ENCODE results near the gene CIRBP. TPM values are rescaled to one million over a fixed set of nuclear protein-coding genes. Genes with fewer than 3 reads are reported as not detected.

CIRBP gene
- total and polyA plus RNA-seq, 2 of the 13 experiments (the other 11 are each of a cell fraction or from before 2014, with no cell fraction given) = 133 to 140 TPM

- TF ChIP-seq ZNF10 (CRISPR knock-in tag; IDR thresholded peaks at IDR 0.05; ENCODE audit: borderline replicate concordance, low read depth) (no peak), STAG1 (CRISPR knock-in tag; IDR thresholded peaks at IDR 0.05) (peak; percentile 99), ZNF282 (IDR thresholded peaks at IDR 0.05; ENCODE audit: partially characterized antibody) (no peak), ZNF772 (CRISPR knock-in tag; IDR thresholded peaks at IDR 0.05) (peak; percentile 42; the same call in 1 of the 2 replicates), THAP11 (CRISPR knock-in tag; IDR thresholded peaks at IDR 0.05) (peak; percentile 51; the same call in 1 of the 2 replicates), SMAD1 (CRISPR knock-in tag; IDR thresholded peaks at IDR 0.05; ENCODE audit: borderline replicate concordance, low read depth) (0 out of 2 replicates have a peak, but pooled peaks have one; percentile 43), ZNF530 (CRISPR knock-in tag; IDR thresholded peaks at IDR 0.05; ENCODE audit: low read depth) (no peak), ZSCAN25 (CRISPR knock-in tag; IDR thresholded peaks at IDR 0.05) (no peak), AHDC1 (CRISPR knock-in tag; IDR thresholded peaks at IDR 0.05; ENCODE audit: borderline replicate concordance) (no peak), NFRKB (IDR thresholded peaks at IDR 0.05) (no peak), RNF219 (CRISPR knock-in tag; IDR thresholded peaks at IDR 0.05) (no peak), HNF1B (CRISPR knock-in tag; IDR thresholded peaks at IDR 0.05) (peak; percentile 79), ZNF484 (CRISPR knock-in tag; IDR thresholded peaks at IDR 0.05; ENCODE audit: borderline replicate concordance, low read depth) (no peak), TFE3 (CRISPR knock-in tag; IDR thresholded peaks at IDR 0.05) (0 out of 2 replicates have a peak, but pooled peaks have one; percentile 25)
Observed at GRCh38 chr19:1279782-1280341, 10.7 kb downstream of the CIRBP start (continued).

Data from HepG2 (cell line).